HG02852 (cell line): ENCODE results near the gene TRUB2.

ENCODE experiments used
- ATAC-seq: cut with Tn5 transposase; IDR thresholded peaks from one replicate; pipeline ENCODE4 v1.9.1; 2021; ENCODE audit warnings: mild to moderate bottlenecking, moderate library complexity; ENCODE audit not compliant: unreplicated experiment

The TRUB2 gene, protein sequence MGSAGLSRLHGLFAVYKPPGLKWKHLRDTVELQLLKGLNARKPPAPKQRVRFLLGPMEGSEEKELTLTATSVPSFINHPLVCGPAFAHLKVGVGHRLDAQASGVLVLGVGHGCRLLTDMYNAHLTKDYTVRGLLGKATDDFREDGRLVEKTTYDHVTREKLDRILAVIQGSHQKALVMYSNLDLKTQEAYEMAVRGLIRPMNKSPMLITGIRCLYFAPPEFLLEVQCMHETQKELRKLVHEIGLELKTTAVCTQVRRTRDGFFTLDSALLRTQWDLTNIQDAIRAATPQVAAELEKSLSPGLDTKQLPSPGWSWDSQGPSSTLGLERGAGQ

DNA sequence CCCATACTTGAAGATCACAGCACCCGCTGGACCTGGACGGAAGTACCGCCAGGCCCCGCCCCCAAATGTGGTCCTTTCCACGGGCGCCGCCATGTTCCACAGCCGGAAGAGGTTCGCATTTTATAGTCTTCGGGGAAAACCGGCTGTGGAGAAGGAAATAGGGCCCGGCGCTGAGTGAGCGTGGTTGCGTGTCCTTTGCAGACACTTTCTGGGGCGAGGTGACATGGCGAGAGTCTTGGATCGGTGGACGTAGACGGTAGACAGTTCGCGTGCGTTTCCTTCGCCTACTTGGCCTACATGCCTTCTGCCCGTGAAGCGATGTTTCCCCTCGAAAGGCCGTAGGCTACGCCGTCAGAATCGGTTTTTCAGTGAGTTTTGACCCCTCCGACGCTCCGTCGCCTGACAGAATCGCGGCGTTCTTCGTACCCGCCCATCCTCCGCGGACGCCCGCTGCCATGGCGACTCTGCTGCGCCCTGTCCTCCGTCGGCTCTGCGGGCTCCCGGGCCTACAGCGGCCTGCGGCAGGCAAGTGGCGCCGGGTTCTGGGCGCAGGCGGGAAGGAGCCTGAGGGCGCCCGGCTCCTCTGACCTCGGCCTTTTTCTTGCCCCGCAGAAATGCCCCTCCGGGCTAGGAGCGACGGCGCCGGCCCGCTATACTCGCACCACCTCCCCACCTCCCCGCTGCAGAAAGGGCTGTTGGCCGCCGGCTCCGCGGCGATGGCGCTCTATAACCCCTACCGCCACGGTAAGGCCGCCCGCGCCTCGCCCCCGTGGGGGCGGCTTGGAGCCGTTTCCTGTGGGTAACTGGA lies at the start of gene TRUB2, which contains the start of gene COQ4:
TSS of gene TRUB2 (minus strand) at position 44 of the 808 bp plus-strand sequence. CDS start at position 5, 39 bp downstream.
TSS of gene COQ4 (plus strand) at position 436 of the 808 bp plus-strand sequence. CDS start at position 456, 20 bp downstream.
- peak; percentile 78 for ATAC-seq

DNA sequence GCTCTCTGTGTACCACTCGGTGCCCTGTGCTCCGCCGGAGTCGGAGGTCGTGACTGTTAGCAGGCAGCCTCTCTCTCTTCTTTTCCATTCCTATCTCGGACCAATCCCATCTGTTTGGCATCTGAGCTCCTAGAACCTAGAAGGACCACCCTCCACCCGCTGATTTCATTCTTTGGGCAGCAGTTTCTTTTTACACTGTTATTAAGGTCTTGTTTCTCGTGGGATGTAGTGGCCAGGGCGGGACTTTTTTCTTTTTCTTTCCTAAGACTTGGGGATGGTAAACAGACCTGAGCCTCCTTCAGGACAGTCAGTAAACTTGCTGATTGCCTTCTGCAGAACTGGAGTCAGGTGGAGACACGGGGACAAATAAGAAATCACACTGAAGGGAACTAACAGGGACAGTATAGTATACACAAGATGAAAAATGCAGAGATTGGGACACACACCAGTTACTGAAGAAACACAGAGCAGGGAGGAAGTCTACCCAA lies 49.4 kb upstream of the TRUB2 start:
- ATAC-seq, result no peak

DNA sequence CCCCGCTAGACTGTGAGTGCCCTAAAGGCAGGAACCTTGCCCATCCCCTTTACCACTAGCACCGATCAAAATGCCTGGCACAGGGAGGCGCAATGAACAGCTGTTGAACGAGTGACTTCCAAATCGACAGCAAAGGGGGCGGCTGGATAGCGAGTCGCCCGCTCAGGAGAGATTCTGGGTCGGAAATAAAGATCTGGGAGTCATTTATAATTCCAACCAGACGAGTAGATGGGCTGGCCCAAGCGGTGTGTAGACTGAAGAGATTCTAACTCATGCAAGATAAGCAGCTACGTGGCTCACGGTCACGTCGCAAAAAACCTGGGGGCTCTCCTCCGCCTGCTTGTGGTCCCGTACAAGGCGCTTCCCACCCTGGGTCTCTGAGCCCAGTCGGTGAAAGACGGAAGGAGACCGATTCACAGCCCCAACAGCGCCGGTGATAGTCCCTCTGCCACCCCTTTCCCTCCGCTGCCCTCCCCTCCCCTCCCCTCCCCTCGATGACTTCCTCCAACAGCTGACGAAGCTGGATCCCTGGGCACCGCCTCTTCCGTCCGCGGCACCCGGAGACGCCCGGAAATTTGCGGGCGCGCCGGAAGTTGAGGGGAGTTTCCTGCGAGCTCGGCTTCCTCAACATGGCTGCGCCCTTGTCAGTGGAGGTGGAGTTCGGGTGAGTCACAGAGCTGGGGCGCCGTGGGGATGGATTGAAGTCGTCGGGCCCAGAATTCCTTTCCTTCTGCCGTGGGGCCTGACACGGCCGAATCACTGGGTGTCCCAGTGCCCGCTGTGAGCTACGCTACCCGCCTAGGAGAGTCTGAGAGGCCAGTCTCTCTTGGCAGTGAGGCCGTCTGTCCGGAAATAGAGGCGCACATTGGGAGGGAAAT lies 48.7 kb upstream of the TRUB2 start, which contains the start of gene URM1:
TSS of gene URM1 (plus strand) at position 623 of the 878 bp plus-strand sequence. CDS start at position 630, 7 bp downstream.
- peak; percentile 90 for ATAC-seq

DNA sequence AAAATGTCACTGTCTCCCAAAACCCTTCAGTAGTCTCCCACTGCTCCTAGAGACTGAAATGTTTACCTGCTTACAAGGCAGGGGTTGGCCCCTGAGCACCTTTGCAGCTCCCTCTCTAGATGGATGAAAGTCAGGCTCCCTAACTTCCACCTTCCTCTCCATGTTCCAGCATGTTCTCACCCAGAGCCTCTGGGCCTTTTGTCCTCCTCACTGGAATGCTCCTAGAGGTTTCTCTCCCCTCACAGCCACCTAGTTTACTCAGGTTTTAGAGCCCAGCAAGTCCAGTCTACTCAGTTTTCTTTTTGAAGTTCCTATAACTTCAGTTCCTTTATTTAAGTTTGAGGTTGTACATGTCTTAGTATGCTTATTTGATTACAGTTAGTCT lies 48.1 kb upstream of the TRUB2 start:
- no peak for ATAC-seq

DNA sequence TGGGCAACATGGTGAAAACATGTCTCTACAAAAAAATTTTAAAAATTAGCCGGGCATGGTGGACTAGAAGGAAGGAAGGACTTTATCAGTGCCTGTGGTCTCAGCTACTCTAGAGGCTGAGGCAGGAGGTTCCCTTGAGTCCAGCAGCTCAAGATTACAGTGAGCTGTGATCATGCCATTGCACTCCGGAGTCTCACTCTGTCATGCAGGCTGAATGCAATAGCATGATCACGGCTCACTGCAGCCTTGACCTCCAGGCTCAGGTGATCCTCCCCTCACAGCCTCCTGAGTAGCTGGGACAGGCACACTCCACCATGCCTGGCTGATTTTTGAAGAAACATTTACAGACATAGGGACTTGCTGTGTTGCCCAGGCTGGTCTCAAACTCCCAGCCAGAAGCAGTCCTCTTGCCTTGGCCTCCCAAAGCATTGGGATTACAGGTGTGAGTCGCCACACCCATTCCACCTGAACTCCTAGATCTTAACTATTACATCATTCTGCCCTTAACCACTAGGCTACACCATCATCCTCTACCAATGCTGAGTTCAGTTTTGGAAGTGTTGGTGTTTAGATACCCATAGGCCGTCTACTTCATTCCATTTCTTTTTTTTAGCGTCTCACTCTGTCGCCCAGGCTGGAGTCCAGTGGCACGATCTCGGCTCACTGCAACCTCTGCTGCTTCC lies 46.9 kb upstream of the TRUB2 start:
- ATAC-seq, result no peak

DNA sequence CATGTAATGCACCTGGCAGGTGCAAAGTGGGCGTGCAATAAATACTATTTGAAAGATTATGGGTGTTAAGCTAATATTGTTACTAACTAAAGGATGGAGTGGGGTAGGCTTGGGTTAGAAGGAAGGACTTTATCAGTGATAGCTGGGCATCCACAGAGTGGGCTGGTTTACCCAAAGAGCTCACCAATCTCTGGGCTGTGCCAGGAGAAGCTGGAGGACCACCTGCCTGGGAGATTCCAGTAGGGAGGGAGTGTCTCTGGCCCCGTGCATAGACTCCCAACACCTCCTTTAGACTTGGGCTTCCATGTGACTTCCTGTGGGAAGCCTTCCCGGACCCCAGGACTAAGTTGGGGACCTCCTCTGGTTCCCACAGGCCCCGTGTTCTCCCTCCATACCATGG lies 43.3 kb upstream of the TRUB2 start:
- no peak for ATAC-seq

DNA sequence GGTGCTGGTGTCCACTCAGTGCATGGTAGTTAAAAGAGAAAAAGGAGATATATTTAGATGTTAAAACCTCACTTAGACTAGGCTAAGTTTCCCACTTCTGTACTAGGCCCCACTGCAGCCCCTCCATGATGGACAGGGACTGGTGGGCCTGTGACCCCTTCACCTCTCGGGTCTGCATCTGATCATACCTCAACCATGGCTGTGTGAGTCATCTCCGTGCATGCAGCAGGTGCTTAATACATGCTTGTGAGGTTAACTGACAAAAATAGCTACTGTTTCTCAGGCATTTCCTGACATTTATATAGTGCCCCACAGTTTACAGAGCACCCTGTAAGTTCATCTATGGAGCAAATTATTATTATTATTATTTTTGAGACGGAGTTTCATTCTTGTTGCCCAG lies 40.5 kb upstream of the TRUB2 start:
- no peak for ATAC-seq

DNA sequence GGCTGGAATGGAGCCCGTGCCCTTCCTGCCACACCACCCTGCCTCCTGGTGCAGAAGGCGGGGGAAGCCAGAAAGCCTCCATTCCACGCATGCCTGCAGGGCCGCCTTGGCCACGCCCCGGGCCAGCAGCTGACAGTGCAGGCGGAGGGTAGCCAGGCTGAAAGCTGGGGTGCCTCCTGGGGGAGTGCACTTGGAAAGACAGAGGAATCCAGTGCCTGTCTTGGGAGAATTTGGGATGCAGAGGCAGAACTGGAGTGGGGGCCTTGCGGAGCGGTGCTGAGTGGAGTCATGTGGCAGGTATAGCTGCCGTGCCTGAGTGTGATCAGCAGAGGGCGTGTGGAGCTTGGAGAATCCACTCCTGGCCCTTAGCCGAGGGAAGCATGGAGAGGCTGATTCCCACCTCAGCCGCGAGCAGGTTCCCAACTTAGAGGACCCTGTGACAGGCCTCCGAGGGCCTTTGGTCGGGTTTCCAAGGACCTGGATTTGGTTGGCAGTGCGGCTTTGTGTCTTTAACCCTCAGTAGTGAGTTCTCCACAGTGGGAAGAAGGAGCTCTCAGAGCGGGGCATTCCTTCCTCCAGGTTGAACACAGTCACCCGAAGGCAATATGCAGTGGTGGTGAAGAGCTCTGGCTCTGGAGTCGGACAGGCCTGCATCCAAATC lies 39.9 kb upstream of the TRUB2 start:
- ATAC-seq, result peak; percentile 68

DNA sequence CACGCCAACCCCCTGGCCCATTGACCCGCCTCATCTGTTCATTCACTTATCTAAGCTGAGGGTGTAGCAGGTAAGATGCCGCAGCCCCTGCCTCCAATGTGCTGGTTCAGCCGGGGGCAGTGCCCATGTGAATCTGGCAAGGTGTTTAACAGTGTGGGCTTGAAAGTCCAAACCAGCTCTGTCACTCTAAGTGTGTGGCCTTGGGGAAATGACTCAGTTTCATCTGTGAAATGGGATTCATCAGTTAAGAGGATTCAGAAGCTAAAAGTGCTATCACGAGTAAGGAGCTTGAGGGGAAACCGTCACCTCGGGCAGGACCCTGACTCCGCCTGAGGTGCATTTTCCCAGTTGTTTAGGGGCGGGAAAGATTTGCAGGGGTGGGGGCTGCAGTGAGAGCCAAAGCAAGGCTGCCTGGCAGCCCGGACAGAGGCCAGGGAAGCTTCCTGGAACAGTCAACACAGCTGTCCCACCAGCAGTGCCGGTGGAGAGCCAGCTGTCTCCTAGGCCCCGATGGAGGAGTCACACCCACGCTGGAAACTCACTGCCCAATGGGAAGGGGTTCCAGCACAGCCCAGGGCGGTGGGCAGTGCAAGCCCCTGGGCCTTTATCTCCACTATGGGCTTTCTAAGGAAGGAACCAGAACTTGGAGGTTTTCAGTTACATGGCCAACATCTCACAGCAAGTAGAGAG lies 39.2 kb upstream of the TRUB2 start:
- no peak for ATAC-seq

DNA sequence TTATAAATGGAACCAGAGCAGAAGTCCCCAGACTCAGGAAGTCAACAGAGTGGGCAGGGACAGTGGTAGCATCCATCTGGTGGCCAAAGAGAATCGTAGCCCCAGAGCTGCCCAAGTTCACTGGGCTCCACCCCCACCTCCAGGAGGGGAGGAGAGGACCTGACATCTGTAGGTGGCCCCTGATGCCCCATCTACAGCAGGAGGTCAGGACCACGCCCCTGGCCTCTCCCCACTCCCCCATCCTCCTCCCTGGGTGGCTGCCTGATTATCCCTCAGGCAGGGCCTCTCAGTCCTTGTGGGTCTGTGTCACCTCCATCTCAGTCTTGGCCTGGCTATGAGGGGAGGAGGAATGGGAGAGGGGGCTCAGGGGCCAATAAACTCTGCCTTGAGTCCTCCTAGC lies 38.6 kb upstream of the TRUB2 start:
- ATAC-seq, result no peak

DNA sequence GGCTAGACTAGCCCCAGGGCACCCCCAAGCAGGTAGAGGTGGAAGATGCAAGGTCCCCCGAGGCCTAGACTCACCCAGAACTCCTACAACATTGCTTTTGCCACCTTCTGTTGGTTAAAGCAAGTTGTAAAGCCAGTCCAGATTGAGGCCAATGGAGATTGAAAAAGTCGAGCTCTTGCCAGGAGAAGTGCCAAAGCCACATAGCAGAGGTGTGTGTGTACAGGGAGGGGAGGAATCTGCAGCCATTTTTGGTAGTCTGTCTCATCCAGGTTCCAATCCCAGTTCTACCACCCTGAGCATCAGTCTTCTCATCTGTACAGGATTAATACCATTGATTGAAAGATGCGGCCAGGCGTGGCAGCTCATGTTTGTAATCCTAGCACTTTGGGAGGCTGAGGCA lies 36.6 kb upstream of the TRUB2 start:
- no peak for ATAC-seq

DNA sequence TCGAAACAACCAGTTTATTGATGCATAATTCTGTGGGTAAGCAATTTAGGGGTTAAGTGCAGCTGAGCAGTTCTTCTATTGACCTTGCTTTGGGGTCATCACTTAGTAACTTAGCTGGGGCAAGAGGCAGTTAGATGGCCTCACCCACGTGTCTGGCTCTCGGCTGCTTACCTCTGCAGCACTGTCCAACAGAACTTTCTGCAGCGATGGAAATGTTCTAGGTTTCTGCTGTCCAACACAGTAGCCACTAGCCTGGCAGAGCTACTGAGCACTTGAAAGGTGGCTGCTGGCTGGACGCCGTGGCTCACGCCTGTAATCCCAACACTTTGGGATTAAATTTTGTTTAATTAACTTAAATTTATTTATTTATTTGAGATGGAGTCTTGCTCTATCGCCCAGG lies 35.8 kb upstream of the TRUB2 start:
- no peak for ATAC-seq

DNA sequence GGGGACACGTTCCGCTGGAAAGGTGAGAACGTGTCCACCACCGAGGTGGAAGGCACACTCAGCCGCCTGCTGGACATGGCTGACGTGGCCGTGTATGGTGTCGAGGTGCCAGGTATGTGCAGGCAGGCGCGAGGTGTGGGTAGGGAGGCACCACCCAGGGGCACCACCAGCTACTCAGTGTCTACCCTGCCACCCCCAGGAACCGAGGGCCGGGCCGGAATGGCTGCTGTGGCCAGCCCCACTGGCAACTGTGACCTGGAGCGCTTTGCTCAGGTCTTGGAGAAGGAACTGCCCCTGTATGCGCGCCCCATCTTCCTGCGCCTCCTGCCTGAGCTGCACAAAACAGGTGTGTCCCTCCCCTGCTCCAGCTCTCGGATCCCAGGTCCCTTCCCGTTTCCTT lies 33.2 kb upstream of the TRUB2 start:
- no peak for ATAC-seq

DNA sequence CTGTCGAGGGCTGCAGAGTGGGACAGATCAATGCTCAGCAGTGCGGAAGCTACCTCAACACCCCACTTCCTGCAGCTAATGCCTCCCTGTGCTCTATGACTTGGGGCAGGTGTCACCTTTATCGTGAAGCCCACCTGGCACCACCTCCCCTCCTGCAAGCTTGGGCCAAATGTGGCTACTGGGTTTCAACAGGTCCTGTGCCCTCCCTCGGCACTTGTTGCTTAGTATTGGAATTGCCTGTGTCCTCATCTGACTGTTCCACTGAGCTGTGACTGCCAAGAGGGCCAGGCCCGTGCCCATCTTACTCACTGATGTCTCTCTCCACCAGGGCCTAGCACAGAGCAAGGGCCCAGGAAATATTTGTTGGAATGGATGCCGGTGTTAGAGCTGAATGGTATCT lies 27.5 kb upstream of the TRUB2 start:
- ATAC-seq, result no peak

DNA sequence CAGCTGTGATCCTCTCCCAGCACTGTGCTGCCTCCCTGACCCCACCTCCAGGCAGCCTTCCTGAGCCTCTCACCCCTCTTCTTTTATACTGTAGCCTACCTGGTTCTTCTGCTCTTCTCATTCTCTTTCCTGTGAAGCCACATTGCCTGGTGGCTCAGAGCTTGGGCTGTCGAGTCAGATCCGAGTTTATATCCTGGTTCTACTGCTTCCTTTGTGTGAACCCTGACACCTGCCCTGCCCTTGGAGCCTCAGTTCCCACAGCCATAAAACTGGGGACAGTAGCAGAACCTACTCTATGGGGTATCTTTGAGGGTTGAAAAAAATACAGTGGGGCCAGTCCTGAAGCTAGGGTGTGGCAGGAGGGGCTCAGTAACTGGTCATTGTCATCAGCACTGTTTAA lies 26.9 kb upstream of the TRUB2 start:
- ATAC-seq, result no peak

DNA sequence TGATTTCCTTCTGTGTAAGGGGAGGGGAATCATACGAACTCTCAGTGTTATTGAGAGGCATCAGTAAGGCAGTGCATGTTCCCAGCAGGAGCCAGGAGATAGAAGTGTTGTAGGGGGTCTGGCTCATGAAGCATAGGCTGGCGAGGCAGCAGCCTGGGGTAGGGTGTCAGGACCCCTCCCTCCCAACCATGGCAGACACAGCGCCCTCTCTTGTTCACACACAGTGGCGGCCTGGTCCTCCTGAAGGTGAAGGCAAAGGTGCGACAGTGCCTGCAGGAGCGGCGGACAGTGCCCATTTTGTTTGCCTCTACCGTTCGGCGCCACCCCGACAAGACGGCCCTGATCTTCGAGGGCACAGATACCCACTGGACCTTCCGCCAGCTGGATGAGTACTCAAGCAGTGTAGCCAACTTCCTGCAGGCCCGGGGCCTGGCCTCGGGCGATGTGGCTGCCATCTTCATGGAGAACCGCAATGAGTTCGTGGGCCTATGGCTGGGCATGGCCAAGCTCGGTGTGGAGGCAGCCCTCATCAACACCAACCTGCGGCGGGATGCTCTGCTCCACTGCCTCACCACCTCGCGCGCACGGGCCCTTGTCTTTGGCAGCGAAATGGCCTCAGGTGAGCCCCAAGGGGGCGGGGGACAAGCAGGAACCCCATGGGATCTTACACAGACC lies 22.8 kb upstream of the TRUB2 start:
- ATAC-seq, result no peak

DNA sequence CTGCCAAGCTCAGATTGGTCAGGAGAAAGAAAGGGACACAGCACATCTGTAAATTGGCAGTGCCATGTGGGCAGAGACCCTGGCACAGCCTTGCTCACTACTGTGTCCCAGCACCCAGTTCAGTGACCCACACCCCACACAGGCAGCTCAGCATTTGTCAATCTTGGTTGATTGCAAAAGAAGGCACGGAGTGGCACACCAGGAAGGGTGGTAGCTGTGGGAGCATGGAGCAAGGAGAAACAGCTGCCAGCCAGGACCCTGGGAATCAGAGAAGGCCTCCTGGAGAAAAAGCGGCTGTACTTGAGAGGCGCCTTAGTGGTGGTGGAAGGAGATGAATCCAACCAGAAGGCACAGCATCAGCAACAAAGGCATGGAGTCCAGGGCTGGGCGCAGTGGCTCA lies 21.6 kb upstream of the TRUB2 start:
- no peak for ATAC-seq

DNA sequence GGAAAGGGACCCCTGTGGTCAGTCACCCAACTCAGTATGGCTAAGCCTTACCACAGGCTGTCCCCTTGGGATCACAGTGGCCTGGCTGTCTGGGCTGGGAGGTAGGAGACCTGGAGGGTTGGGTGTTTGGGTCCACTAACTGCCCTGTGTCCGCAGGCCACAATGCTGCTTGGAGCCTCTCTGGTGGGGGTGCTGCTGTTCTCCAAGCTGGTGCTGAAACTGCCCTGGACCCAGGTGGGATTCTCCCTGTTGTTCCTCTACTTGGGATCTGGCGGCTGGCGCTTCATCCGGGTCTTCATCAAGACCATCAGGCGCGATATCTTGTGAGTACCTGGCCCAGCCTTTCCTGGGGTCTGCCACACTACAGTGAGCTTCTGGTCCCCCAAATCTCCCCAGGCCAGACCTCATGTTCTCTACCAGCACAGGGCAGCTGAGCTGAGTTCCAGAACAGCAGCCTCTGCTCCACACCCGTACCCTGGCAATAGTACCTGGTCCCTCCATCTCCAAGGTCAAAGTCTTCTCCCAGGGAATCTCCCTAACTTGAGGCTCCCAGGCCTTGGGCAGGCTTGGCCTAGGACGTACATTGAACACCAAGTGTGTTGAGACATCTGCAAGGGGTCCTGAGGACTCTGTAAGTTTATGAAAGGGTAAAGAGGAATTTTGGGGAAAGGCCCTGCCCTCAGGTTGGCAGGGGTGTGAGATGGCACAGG lies 20.9 kb upstream of the TRUB2 start:
- ATAC-seq, result no peak
